Amniotic stem cell (primary cell): ENCODE data around the gene TPRG1.

ENCODE experiments used
- DNase-seq: peaks from one replicate; lab custom pipeline; 2025; lab: John Stamatoyannopoulos, UW

TPRG1 gene

DNA sequence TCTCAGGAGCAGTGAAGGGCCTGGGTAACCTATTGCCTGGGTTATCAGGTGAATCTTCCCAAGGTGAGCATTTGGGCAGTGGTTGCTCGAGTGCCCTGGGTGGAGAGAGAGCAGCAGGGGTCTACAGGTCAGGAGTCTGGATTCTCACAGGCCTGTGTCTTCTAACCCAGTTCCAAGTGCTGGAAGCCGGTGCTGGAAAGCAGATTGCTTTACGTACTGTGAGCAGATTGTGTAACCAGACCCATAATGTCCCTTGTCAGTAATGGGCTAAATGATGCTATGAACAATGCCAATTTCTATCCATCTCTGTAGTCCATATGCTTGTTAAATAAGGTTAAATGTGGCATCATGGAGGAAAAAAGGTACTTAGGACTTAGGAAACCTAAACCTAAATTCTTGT is 106.5 kb downstream of the TPRG1 start:
- no peak for DNase-seq

- DNase-seq: no peak
Measured at GRCh38 chr3:189282189-189282588, 110.4 kb downstream of the TPRG1 start.

DNA sequence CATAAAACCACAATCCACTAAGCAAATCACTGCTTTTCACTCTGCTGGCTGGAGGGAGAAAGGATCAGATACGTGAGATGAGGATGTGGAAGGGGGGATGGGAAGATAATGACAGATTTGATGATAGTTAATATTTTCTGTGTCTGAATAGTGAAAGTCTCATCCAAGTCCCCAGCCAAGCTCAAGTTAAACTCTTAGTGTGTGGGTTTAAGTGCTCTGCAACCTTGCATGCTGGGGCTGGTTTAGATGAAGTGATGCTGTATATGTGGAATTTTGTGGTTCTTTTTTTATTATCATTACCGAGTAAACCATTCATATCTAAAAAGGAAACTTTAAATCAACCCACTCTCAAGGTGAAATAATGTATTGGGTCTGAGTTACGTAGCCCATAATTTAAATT is 111.0 kb downstream of the TPRG1 start:
- no peak for DNase-seq

DNA sequence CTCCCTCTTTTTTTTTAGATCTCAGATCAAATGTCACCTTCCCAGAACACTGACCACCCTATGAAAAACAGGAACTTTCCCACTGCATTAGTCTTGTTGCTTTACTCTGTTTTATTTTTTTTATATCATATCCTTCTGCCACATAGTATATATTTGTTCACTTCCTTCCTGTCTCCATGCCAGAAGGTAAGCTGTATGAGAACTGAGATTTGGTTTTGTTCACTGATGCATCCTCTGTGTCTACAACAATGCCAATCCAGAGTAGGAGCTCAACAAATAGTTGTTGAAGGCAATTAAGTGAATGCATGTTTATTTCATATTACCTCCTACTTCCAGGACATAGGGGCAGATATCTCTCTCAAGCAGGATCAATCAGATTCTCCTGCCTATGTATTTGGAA is 114.4 kb downstream of the TPRG1 start:
- DNase-seq: no peak

DNA sequence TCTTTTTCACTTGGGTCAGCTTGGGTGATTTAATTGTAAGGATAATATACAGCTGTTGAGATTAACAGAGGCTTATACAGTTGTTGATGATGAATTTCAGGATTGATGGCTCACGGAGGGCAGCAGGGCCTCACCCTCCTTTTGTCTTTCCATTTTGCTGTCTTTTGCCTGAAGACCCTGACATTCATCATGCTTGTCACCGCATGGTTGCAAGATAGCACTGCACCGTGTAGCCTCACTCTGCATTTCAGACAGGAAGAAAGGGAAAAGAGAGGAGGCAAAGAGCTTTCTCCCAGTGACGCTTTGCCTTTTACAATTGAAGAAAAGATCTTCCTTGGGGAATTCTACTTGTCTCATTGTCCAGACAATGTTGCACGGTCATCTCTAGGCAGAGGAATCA is 115.1 kb downstream of the TPRG1 start:
- no peak for DNase-seq

GRCh38 chr3:189288348-189289235 is 116.8 kb downstream of the TPRG1 start:
- DNase-seq: no peak

DNA sequence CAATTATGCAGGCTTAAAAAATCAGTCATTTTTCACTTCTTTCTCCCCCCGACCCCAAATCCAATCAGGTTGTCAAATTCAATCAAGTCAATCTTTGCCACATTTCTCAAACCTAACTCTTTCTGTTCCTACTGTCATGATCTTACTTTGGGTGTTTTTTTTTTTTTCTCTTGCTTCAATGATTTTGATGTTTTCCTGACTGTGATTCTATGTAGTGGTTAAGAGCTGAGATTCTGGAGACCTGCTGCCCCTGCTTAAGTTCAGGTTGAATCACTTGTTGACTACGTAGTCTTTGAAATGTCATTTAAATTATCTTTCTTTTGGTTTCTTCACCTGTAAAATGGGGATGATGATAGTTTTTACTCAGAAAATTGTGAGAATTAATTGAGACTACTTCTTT is 117.5 kb downstream of the TPRG1 start:
- DNase-seq: no peak

GRCh38 chr3:189292667-189293484 is 121.1 kb downstream of the TPRG1 start:
- no peak for DNase-seq

DNA sequence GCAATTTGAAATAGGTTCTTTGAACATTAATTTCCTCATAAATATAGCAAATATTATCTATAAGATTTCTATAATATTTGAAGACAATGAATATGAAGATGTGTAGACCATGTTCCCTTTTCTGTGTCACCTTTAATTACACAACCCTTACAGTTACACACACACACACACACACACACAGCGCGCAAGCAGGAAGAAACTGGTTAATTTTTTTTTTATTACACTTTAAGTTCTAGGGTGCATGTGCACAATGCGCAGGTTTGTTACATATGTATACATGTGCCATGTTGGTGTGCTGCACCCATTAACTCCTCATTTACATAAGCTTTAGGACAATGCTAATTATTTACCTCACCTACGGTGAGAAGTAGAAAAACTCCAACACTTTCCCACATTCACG is 122.9 kb downstream of the TPRG1 start:
- no peak for DNase-seq

DNA sequence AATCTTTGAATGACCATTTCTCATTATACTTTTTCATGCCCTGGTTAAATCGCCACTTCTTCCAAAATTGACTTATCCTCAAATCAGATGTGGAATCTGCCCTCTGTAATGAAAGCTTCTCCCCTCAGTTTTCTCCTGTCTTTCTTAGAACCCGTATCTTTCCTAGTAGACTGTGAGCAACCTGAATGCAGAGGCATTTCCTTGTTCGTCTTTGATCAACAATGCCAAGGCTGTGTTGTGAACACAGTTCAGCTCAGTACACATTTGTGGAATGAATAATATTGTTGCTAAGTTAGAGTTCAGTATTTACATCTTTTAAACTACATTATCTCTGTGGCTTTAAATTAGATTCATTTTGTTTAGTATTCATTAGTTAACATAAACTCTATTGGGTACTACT is 123.3 kb downstream of the TPRG1 start:
- no peak for DNase-seq

DNA sequence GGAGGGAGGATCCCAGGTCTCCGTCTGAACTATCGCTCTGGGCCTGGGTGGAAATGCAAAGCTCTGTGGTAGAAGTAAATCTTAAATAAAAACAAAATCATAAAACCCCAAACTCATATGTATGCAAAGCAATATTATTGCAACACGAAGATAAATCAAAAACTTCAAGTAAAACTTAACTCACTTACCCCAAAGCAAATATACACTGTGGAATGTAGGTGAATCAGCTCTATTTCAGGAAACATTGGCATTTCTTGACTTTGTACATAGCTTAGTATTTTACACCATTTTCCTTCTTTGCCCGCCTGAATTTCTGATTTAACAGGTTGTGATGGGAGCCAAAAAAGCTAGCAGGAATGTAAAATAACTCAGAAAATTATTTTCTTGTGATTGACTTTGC is 126.2 kb downstream of the TPRG1 start:
- no peak for DNase-seq

GRCh38 chr3:189298469-189299375 is 127.0 kb downstream of the TPRG1 start:
- DNase-seq: no peak

GRCh38 chr3:189300345-189300744 is 128.6 kb downstream of the TPRG1 start:
- DNase-seq: no peak

GRCh38 chr3:189301479-189301878 is 129.7 kb downstream of the TPRG1 start:
- no peak for DNase-seq

DNA sequence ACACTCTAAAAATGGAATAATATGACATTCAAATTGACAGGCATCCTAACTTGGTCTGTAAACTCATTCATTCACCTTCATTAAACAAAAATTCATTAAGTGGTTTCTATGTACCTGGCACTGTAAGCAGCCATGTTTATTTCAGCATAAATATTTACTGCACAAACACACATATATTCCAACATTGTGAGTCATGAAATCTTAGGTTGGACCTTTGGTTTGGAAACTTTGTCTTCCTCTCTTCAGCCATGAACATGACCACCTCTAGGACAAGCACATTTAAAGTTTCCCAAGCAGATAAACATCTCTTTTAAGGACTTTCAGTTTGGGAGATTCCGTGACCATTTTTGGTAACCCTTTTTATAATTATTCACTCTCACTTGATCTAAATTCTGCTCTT is 131.8 kb downstream of the TPRG1 start:
- no peak for DNase-seq

GRCh38 chr3:189304465-189305351 is 132.9 kb downstream of the TPRG1 start:
- DNase-seq: no peak

DNA sequence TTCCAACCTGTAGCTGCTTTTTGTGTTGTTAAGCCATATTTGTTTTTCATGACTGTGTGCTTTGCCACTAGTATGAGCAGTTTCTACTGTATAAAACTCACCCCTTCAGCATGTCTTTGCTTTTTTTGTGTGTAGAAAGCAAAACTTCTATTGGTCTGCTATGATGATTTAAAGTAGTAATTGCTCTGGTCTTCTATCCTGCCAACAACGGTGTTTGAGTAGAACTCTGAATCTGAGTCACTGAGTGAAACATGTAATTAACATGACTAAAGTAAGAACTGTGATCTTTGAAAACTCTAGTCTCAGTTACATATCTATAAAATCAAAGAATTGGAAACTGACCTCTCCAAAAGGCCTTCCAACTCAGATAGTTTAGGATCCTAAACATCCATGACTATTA is 133.6 kb downstream of the TPRG1 start:
- no peak for DNase-seq

DNA sequence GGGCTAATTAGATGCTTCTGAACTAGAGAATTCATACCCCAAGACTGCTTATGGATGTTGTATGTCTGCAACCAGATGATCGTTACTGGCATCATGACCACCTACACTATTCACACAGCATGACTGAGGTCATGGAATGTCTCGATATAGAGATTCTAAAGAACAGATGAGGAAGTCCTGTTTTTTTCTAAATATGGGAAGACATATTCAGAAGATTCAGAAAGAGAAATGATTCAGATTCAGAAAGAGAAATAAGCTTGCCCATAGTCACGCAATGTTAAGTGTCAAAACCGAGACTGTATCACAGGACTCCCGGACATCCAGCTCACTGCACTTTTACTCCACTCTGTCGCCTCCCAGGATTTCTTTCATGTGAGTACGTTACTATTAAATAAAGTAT is 136.2 kb downstream of the TPRG1 start:
- no peak for DNase-seq

DNA sequence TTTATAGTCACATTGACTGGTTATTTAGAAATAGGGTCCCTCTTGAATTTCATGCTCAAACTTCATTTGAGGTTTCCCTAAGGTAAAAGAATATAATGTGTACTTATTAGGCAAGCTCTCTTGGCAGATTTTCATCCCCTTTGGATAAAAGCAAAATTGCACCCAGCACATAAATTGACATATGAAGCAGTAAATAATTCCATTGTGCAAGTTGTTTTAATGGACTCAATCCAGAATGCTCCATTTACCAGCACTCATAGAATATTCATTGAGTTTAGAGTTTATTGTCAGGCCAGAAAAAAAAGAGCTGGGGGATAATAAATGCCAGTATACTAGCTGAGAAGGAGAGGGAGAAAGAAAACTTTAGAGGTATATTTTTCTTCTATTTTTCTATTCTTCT is 136.8 kb downstream of the TPRG1 start:
- no peak for DNase-seq

- DNase-seq: no peak
Measured at GRCh38 chr3:189309400-189309975, 137.7 kb downstream of the TPRG1 start.

GRCh38 chr3:189311521-189311920 is 139.8 kb downstream of the TPRG1 start:
- DNase-seq: no peak
